Cortex of kidney (tissue), 1 donor: ENCODE measurements around the gene KIAA1210.
"Not testable (repeated sequence)": the region's sequence is repeated elsewhere in the genome, so short reads cannot be mapped to it uniquely, and the experiment has no call there.

ENCODE experiments used
- DNase-seq: peaks from one replicate; lab custom pipeline; 2025; lab: John Stamatoyannopoulos, UW

Gene KIAA1210

DNA sequence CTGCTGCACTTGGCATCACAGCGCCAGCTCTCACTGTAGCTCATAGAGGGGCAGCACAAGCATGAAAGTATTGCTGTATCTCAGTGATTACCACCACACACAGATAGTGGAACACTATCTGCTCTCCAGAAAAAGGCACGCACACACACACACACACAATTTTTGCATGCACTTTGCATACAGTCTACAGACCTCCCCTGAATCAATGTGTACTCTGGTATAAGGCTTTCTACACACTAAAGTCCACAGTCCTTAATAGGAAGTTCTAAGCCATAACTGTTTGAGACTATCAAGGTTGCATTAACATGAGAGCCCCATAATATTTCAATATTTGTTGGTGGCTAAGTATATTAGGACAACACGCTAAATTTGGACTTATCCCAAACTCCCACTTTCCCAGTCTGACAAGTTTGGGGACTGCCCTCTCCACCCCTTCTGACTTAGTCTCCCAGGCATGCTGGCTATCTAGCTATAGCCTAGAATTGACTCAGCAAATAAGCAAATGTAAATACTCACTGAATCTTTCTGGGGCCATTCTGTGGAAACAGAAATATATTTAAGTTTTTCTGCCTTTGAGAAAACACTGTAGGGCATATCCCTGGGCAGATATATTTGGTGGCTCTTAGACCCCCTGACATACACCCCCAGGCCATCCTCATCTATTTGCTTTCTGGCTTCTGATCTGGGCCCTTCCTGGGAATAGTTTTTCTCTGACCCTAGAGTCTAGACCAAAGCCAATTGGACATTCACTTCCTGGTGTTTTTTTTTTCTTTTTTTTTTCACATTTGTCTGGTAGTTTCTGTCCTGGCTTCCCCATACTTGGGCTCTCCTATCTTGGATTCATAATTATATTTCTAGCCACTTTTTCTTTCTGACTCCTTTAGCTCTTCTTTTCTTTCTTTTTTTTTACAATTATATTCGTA lies 91.2 kb downstream of the KIAA1210 start:
- no peak for DNase-seq

DNA sequence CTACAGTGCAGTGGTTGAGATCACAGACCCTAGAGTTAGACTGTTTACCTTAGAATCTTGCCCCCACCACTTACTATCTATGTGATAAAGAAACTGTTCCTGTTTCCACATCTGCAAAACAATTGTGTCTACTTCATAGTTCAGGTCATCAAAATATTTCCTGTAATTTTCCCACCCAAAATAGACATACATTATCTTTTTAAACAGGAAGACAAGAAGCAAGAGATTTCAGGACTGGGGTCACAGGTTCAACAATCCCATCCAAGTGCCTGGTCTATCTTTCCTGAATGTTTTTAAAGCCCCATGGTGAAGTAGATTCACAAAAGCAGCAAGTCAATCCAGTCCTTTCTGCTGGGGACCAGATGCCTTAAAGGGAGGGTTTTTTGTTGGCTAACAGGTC lies 96.6 kb downstream of the KIAA1210 start:
- no peak for DNase-seq

DNA sequence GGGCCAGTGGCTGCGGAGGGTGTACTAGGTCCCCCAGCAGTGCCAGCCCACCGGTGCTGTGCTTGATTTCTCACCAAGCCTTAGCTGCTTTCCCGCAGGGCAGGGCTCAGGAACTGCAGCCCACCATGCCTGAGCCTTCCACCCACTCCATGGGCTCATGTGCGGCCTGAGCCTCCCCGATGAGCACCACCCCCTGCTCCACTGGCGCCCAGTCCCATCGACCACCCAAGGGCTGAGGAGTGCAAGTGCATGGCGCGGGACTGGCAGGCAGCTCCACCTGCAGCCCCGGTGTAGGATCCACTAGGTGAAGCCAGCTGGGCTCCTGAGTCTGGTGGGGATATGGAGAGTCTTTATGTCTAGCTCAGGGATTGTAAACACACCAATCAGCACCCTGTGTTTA lies 98.0 kb downstream of the KIAA1210 start:
- DNase-seq: not testable (repeated sequence)

DNA sequence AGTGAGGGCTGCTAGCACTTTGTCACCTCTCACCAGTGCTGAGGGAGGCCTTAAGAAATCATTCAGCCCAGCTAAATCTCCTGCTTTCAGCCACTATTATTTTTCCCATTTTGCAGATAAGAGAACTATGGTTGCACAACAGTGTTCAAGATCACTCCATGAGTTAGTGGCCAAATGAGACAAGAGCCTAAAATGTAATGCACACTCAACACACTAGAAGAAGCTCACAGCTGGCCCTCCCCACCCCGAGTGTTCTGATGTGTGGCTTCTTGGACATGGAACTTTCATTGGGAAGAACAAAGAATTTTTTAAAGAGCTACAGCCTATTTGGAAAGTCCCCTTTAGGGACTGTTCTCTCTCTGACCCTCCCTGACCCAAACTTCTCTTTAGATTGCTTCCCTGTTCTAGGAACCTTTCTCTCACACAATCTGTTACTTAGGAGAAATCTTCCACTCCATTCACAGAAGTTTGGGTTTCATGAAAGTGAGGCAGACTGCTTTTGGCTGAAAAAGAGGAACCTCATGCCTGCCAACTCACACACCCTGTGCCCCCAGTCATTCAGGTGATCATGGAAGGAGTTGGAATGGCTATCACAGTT lies 98.8 kb downstream of the KIAA1210 start:
- no peak for DNase-seq
